ENCODE results near the gene FBXO28. TPM values are rescaled to one million over a fixed set of nuclear protein-coding genes. Genes with fewer than 3 reads are reported as not detected.
A peak's percentile ranks its signal among the peaks of the same experiment; 100 is the strongest.
"Not testable (repeated sequence)": the region's sequence is repeated elsewhere in the genome, so short reads cannot be mapped to it uniquely, and the experiment has no call there.

FBXO28 gene
- total RNA-seq, 1 donor from 2014 or later = 30.4 TPM

GRCh38 chr1:224203243-224204016, 89.5 kb downstream of the FBXO28 start:
- Mint-ChIP-seq H3K27me3 (no peaks in the 10 kb centered on the region), H3K4me1 (peaks cover 34% of the 10 kb centered on the region), H3K36me3 (ENCODE audit: low read depth) (no peaks in the 10 kb centered on the region), H3K9me3 (no peaks in the 10 kb centered on the region), H3K27ac (peak overlapping the region; percentile 74), H3K4me3 (peak overlapping the region; percentile 72)
- ATAC-seq (ENCODE audit: low read depth) (peak; percentile 82), DNase-seq (peak; percentile 45)
- no peak for TF ChIP-seq CTCF (IDR thresholded peaks at IDR 0.05)
- intact Hi-C loops (cut with micrococcal nuclease) = loop anchor here (1.0 to 2.0 kb wide), 3 partner anchors 10 to 20 kb away; partner anchors contain the start of gene DEGS1
- ChIA-PET POLR2A (interaction anchor here (0.5 to 3.8 kb wide), 12 partner anchors 9 to 357 kb away, joined by 3 to 44 read pairs (median 4); partner anchors contain the start of genes DEGS1 and NVL), CTCF (interaction anchor here (0.6 kb wide), 1 partner anchor 87 kb away, joined by 3 read pairs; no protein-coding TSS in a partner anchor)

GRCh38 chr1:224205438-224205840, 91.5 kb downstream of the FBXO28 start:
- DNase-seq (no peak), ATAC-seq (ENCODE audit: low read depth) (peak; percentile 60)
- H3K4me1 Mint-ChIP-seq = peaks cover 46% of the 10 kb centered on the region
- H3K9me3 Mint-ChIP-seq = no peaks in the 10 kb centered on the region
- peak overlapping the region; percentile 87 for H3K27ac Mint-ChIP-seq
- TF ChIP-seq CTCF (IDR thresholded peaks at IDR 0.05) = no peak
- CTCF ChIA-PET = interaction anchor here (0.6 kb wide), 1 partner anchor 89 kb away, joined by 3 read pairs; no protein-coding TSS in a partner anchor
- intact Hi-C loops (cut with micrococcal nuclease) = loop anchor here (1.0 to 2.0 kb wide), 3 partner anchors 13 to 40 kb away; no protein-coding TSS in a partner anchor
- POLR2A ChIA-PET = interaction anchor here (1.0 to 3.8 kb wide), 6 partner anchors 9 to 359 kb away, joined by 4 to 44 read pairs (median 8); partner anchors contain the start of gene DEGS1
- H3K36me3 Mint-ChIP-seq (ENCODE audit: low read depth) = no peaks in the 10 kb centered on the region
- no peaks in the 10 kb centered on the region for H3K27me3 Mint-ChIP-seq
- H3K4me3 Mint-ChIP-seq = peak overlapping the region; percentile 68

- H3K4me1 Mint-ChIP-seq = peaks cover 46% of the 10 kb centered on the region
- CTCF ChIA-PET; H3K36me3 Mint-ChIP-seq (ENCODE audit: low read depth); ATAC-seq (ENCODE audit: low read depth); H3K27me3 Mint-ChIP-seq; DNase-seq; H3K9me3 Mint-ChIP-seq: not testable (repeated sequence)
- H3K4me3 Mint-ChIP-seq = peak overlapping the region; percentile 68
- POLR2A ChIA-PET = interaction anchor here (1.0 to 2.3 kb wide), 3 partner anchors 8 to 40 kb away, joined by 5 to 10 read pairs (median 7); partner anchors contain the start of gene DEGS1
- intact Hi-C loops (cut with micrococcal nuclease) = loop anchor here (1.0 to 2.0 kb wide), 3 partner anchors 13 to 39 kb away; no protein-coding TSS in a partner anchor
- H3K27ac Mint-ChIP-seq = peak overlapping the region; percentile 87
These were observed 92.1 kb downstream of the FBXO28 start for GRCh38 chr1:224205931-224206538.

- Mint-ChIP-seq H3K4me1 (peaks cover 27% of the 10 kb centered on the region), H3K27me3 (no peaks in the 10 kb centered on the region), H3K27ac (no peak overlapping the region), H3K36me3 (ENCODE audit: low read depth) (no peaks in the 10 kb centered on the region), H3K4me3 (no peak overlapping the region), H3K9me3 (no peaks in the 10 kb centered on the region)
- intact Hi-C loops (cut with micrococcal nuclease) = no loop called here
- no peak for TF ChIP-seq CTCF (IDR thresholded peaks at IDR 0.05)
- DNase-seq (no peak), ATAC-seq (ENCODE audit: low read depth) (no peak)
- POLR2A ChIA-PET = no interaction called here
- CTCF ChIA-PET = no interaction called here
These were observed 97.5 kb downstream of the FBXO28 start for GRCh38 chr1:224211206-224211962.

Other genes starting within 250 kb of the FBXO28 start
- 55.5 and 55.9 TPM in 2 replicates for gene DEGS1, start 69.1 kb downstream of the FBXO28 start, total RNA-seq
- gene NVL, start 216.1 kb downstream of the FBXO28 start, total RNA-seq = 43.7 and 44.4 TPM in 2 replicates
- gene CNIH4, start 242.8 kb downstream of the FBXO28 start, total RNA-seq = 16.2 and 21.0 TPM in 2 replicates

All from activated B cell treated with CpG ODN at 0.5 μM for 24 hours (primary cell).